GM18499 (cell line): Measurements from ENCODE around the gene RAB30.
A peak's percentile ranks its signal among the peaks of the same experiment; 100 is the strongest.
"Not testable (repeated sequence)": the region's sequence is repeated elsewhere in the genome, so short reads cannot be mapped to it uniquely, and the experiment has no call there.

Experiments
- ATAC-seq: cut with Tn5 transposase; IDR thresholded peaks from one replicate; pipeline ENCODE4 v1.9.1; 2021; ENCODE audit warnings: moderate number of reproducible peaks; ENCODE audit not compliant: insufficient read depth, unreplicated experiment

The RAB30 gene

GRCh38 chr11:83012168-83013067 lies 59.3 kb downstream of the RAB30 start:
- no peak for ATAC-seq

DNA sequence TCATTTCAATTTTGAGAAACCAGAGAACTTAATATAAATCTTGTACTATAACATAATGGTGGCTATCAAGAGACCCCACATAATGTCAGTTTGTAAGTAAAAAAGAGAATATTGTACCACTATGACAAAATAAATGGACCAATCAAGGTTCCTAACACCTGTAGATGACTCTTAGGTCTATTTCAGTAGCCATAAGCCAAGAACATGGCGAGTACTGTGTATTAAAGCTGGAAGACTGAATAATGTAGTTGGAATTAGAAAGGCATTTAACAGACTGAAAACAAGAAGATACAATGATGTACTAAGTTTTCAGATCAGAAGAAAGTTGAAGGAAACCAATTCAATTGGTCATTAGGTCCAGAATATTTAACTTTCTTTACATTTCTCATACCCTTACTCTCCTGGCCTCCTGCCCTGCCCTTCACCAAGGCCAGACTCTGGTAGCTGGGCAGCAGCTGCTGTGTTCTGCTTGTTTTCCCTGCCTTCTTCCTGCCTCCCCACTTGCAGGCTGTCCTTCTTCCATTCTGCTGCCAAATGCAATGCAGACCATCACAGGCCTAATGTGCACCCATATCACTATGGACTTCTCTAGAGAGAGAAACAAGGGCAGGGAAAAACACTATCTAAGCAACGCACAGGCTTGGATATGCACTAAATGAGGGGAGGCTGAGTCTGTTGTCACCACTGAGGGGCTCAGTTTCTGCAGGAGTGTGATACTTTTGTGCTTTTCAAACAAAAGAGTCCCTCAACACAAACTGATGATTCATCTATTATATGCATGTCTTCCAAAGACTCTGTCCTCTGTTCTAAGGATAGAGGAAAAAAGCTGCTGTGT lies 60.1 kb downstream of the RAB30 start:
- no peak for ATAC-seq

- no peak for ATAC-seq
Observed at GRCh38 chr11:83009999-83010398, 61.7 kb downstream of the RAB30 start.

GRCh38 chr11:83009136-83009535 lies 62.6 kb downstream of the RAB30 start:
- ATAC-seq: not testable (repeated sequence)

GRCh38 chr11:83008581-83008923 lies 63.1 kb downstream of the RAB30 start:
- no peak for ATAC-seq

DNA sequence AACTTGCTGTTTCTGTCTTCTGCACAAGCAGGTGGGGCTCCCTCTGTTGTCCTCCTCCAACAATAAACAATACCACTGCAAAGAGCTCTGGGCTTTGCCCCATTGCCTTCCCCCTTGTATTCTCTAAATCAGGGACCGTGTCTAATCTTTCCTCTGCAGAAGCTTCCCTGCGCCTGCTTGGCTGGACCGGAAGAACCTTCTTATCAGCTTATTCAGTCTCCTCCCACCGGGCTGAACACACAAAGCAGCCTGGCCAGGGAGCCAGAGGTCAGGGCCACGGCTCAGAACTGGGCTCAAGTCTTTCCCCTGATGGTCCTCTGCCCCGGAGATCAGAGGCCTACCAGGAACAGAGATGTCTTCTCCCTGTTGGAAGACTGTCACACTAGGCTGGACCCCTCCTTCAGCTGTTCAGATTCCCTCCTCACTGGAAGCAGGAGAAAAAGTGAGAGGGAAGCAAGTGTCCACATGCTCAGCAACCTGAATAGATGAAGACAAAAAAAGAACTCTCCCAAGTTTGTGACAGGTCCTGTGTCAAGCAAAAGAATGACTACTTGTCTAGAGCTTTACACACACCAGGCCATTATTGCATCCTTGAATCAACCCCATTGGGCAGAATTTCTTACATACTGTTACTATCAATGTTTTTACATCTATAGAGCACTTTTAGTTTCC lies 63.7 kb downstream of the RAB30 start:
- ATAC-seq: peak; percentile 46

DNA sequence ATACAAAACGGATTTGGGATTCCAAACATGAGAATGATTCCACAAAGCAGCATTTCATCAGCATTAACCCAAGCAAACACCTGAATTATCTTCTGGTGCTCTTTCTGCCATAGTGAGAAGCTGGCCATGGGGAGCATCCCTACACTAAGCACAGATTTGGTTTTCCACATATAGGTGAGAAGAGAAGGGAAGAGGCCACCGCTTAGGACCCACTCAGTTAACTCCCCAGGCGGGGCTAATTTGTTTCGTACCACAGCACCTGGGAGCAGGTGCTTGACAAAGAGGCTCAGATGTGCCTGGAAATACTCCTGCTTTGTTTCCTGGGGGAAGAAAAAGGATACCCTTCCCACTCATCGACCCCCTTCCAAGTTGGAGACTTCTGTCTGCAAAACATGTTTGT lies 64.2 kb downstream of the RAB30 start:
- no peak for ATAC-seq

- peak; percentile 66 for ATAC-seq
Observed at GRCh38 chr11:83006877-83007330, 64.8 kb downstream of the RAB30 start.

DNA sequence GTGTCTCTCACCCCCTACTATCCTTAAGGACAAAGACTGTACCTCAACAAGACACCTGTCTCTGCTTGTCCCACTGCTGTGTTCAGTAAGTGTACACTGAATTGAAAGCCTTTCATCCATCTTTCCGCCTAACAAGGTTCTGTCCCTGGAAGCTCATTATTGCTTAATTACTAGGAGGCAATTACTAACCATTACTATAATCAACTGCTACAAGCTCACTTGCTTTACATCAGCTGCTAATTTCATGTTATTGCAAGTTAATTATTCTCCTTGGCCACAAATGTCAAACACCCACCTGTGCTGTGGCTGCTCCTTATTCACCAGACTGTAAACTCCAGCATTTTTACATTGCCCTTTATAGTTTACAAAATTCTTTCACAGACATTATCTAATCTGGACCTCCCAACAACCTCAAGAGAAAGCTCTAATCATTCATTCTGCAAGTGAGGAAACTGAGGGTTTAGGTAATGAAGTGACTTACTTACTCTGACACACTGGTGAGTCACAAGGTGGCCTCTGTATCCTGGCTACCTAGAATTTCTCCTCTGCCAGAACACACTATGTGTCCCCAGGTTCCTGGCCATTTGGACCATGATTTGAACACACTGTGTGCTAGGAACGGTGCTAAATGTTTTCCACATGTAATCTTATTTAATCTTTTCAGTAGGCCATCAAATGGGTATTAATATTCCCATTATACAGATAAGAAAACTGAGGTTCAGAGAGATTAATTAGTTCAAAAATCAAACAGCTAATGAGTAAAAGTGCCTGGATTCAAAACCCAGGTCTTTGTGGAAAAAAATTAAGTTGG lies 66.7 kb downstream of the RAB30 start:
- no peak for ATAC-seq

DNA sequence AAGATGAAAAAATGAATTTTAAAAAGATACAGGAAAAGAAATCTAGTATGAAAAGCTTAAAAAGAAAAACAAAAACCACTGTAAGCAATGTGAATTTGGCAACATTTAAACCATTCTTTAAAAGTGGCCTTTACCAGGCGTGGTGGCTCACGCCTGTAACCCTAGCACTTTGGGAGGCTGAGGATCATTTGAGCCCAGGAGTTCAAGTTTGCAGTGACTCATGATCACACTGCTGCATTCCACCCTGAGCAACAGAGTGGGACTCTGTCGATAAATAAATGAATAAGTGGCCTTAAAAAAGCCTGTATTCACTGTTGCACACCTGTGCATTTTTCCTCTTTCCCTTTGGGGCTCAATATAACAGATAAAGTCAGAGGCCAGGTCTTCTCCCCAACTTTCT lies 69.2 kb downstream of the RAB30 start:
- no peak for ATAC-seq

DNA sequence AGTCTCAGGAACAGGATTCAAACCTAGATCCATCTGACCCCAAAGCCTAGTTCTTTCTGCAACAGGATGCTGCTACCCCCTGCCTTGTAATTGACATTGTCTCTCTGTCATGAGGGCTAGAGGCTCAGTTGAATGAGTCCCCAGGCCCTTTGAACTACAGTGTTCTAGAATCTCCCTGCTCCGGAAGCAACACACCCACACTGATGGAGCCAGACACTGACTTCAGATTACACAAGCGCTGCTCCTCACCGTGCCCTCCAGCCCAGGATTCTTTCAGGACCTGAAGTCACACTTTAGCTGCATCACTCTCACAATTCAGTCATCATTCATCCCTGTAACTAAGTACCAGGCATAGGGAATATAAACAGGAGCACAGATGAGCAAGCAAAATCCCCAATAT lies 69.6 kb downstream of the RAB30 start:
- no peak for ATAC-seq

DNA sequence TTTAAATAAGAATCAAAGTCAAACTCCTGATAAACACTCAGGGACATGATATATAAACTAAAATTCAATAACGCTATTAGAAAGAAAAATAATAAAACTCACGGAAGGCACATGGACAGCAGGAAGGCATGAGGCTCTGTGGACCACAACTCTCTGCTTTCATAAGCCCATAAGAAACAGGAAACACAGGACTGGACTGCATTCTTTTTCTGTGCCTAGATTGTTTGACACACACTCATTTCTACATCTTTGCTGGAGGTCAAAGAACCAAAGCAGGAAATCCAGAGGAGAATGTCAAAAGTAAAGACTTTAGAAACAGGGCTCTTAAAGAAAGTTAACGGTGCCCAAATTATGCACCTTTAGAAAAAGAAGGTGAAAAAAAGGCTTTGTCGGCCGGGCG lies 71.3 kb downstream of the RAB30 start:
- ATAC-seq: no peak

GRCh38 chr11:82999232-82999631 lies 72.5 kb downstream of the RAB30 start:
- no peak for ATAC-seq

DNA sequence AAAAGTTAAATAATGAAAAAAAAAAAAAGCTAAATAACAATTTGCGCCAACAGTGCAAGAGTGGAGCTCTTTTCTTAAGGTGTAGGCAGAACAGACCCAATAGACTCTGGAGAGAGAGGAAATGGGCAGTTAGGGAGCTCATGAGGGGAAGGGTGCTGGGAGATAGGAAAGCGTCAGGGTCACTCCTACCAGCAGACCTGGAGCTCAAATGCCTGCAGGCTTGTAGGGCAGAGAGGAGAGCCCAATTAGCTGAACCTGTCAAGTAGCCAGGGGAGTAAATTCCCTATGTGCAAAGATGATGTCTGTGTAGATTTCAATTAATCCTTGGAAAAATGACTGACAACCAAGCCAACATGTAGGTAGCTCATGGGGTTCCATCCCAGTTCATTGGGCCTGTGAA lies 73.0 kb downstream of the RAB30 start:
- ATAC-seq: no peak

GRCh38 chr11:82996966-82997606 lies 74.6 kb downstream of the RAB30 start:
- peak; percentile 88 for ATAC-seq

DNA sequence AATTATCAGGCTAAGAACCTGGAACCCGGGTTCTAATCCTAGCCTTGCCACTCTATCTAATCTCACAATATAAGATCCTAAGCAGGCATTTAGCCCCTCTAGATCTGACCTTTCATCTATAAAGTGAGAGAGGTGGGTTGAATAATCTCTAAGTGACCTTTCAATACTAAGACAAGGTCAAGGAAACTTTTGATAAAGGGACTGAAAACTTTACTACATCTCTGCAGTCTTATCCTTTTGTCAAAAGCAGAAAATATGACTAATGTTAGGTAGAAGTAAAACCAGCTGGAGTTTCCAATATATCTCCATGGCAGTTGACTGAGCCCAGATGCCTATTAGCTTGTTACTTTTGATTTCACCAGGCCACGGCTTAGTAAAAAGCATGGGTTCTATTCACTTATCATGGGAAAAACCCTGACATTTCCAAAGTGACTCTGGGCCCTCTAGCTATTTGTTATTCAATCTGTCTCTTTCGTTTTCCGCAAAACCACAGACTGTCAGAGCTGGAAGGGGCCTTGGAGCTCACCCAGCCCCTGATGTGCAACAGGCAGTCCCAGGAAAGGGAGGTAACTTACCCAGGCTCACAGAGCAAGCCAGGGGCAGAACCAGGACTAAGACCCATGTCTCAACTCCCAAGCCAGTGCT lies 75.8 kb downstream of the RAB30 start:
- ATAC-seq: no peak

DNA sequence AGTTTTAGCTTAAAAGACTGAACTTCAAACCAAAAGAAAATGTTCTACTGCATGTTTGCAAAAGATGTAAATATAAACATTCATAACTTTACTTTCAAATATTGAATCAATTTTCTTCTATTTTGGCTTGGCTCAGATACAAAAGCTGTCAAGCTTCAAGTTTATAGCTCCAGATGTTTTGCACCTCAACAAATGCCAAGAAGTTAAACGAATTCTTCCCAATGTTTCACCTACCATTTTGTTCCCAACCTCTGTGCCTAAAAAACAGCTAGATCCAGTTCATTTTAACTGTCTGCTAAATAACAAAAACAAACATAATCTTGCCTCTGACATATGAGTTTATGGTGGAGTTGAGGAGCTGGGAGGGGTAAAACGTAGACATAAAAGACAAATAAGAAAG lies 76.5 kb downstream of the RAB30 start:
- ATAC-seq: no peak

DNA sequence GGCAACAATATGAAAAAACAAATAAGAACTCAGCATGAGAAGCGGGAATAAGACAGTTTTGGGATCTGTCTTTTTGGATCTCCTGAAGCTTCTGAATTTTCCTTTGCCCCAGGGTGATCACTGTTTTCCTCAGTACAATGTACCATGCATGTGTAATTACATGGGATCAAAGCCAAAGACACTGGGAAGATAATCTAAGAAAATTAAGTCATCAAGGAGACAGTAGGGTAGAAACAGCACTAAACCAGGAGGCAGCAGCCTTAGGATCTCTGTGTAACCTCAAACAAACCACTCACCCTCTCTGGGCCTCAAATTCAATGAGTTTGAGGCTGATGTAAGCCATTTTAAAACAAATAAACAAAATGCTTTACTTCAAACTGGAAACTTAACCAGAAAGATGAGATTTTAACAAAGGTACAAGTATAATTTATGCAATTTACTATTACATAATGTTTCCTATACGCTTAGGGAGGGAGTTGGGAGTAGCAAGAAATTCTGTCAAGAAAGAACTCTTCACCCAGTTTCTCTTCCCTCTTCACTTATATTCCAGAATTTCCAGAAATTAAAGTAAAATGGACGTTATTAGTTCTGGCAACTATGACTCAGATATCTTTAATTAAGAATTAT lies 77.0 kb downstream of the RAB30 start:
- ATAC-seq: no peak

DNA sequence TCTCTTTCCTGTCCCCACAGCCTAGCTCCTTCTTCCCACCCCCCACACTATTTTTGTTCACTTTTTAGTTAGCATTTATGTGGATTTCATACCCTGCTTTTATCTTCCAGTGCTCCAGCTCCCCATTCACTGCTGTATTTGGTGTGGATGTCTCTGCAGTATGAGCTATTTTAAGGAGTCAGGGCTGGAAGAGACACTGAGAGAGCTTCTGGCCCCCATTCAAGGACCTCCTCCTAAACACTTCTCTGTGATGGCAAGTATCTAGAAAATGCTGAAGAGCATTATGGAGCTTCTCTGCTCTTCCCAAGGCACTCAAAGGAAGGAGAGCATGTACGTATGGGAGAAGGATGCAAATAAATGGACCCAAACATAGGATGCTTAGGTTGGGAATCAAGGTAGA lies 79.5 kb downstream of the RAB30 start:
- no peak for ATAC-seq
